ENCODE measurements around the gene FBXL19. TPM values are rescaled to one million over a fixed set of nuclear protein-coding genes. Genes with fewer than 3 reads are reported as not detected.

The FBXL19 gene, protein sequence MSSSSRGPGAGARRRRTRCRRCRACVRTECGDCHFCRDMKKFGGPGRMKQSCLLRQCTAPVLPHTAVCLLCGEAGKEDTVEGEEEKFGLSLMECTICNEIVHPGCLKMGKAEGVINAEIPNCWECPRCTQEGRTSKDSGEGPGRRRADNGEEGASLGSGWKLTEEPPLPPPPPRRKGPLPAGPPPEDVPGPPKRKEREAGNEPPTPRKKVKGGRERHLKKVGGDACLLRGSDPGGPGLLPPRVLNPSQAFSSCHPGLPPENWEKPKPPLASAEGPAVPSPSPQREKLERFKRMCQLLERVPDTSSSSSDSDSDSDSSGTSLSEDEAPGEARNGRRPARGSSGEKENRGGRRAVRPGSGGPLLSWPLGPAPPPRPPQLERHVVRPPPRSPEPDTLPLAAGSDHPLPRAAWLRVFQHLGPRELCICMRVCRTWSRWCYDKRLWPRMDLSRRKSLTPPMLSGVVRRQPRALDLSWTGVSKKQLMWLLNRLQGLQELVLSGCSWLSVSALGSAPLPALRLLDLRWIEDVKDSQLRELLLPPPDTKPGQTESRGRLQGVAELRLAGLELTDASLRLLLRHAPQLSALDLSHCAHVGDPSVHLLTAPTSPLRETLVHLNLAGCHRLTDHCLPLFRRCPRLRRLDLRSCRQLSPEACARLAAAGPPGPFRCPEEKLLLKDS
- 20.6 and 33.5 TPM in 2 replicates for total RNA-seq

GRCh38 chr16:30923554-30924075, at the start of gene FBXL19:
Gene FBXL19 (plus strand): TSS chr16:30923572. CDS start chr16:30925755, 2,183 bp downstream.

DNA sequence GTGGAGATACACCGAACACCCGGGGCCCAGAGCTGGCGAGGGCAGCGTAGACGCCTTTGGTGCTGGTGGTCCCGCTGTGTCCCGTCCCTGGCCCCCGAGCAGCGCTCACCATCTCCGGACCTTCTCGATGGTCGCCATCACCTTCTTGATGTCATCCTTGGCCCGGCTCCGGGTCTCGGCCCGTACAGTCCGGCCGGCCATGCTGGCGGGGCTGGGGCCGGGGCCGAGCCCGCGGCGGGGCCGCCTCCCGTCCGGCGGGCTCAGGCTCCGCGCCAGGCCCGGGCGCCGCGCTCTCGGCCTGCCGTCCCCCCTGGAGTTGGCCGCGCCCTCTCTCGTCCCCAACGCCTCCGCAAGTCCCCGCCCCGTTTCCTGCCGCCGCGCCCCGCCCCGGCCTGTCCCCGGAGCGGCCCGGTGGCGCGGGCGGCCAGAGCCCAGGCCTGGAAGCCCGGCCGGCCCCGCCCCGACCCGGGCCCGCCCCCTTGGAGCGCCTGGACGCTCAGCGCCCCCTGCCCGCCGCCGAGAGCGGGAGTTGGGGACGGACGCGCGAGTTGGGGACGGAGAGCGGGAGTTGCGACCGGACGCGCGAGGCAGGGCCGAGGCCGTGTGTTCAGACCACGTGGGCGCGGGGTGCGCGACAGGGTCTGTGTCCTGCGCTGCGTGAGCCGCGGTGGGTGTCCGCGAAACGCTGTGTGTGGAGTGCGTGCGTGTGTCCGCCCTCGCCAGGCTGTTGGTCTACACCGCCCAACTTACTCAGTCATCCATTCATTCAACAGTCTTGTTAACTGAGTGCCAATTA, 29.4 kb upstream of the FBXL19 start, which contains the start of gene BCL7C:
TSS of gene BCL7C (minus strand) at position 334 of the 796 bp plus-strand sequence. CDS start at position 201, 133 bp downstream.

GRCh38 chr16:30896261-30896888, 27.0 kb upstream of the FBXL19 start, which contains the start of gene CTF1:
Gene CTF1 (plus strand): TSS chr16:30896614. CDS start chr16:30896644, 30 bp downstream.

GRCh38 chr16:30948667-30949649, 25.6 kb downstream of the FBXL19 start, which contains the start of gene ORAI3:
Gene ORAI3 (plus strand): TSS chr16:30949068. CDS start chr16:30949290, 222 bp downstream.

DNA sequence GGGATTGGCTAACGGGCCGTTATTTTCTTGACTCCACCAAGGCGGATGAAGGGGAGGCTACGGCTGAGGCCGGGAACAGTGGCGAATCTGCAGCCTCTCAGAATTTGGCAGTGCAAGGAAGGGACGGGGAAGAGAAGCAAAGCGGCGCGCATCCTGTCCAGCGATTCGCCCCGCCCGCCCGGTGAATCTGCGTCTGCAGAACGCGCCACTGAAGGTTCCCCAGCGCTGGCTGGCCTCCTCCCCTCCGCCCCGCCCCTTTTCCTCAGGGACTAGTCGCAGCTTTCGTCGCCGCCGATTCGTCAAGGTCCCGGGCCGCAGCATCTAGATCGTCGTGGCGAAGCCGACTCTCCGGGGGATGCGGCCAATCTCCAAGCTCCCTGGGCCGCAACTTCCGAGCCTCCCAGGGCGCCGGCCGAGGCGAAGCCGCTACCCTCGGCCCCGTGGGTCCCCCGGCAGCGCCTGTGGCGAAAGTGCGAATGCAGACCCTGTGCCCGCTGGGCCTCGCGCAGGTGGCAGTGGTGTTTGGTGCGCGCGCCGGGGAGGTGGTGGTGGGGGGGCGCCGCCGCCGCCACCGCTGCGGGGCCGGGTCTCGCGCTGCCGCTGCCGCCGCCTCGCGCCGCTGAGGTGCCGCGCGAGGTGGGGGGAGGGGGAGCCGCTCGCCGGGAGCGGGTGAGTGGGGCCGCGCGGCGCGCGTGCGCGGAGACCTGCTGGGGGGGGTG, 34.2 kb downstream of the FBXL19 start, which contains the start of gene SETD1A:
TSS of gene SETD1A (plus strand) at position 299 of the 719 bp plus-strand sequence. CDS start 978 bp downstream, outside the sequence.

GRCh38 chr16:30984669-30985400, 61.5 kb downstream of the FBXL19 start, which contains the start of gene HSD3B7:
Gene HSD3B7 (plus strand): TSS chr16:30985207. CDS start chr16:30985659, 452 bp downstream.

Small RNA genes within 50 kb of the gene (small RNA-seq; reads per million reads assigned to genes)
- gene AC135048.1 (not detected), gene MIR4519 (not detected), gene MIR762 (not detected)

Other genes with a start within 250 kb of the FBXL19 start
- gene SRCAP, start 224.4 kb upstream of the FBXL19 start, total RNA-seq, result 32.3 and 36.0 TPM in 2 replicates
- gene PHKG2, start 175.1 kb upstream of the FBXL19 start, total RNA-seq, result 21.4 and 22.1 TPM in 2 replicates
- gene CFAP119, start 161.5 kb upstream of the FBXL19 start, total RNA-seq, result 1.5 and 1.7 TPM in 2 replicates
- gene RNF40, start 161.2 kb upstream of the FBXL19 start, total RNA-seq, result 85.9 and 91.9 TPM in 2 replicates
- 10.6 and 11.6 TPM in 2 replicates for gene ZNF629, start 136.4 kb upstream of the FBXL19 start, total RNA-seq
- gene BCL7C, start 29.5 kb upstream of the FBXL19 start, total RNA-seq, result 21.2 and 25.9 TPM in 2 replicates
- 0.13 and 0.14 TPM in 2 replicates for gene CTF1, start 27.0 kb upstream of the FBXL19 start, total RNA-seq
- 13.0 and 16.7 TPM in 2 replicates for gene ORAI3, start 25.5 kb downstream of the FBXL19 start, total RNA-seq
- 7.0 and 7.8 TPM in 2 replicates for gene SETD1A, start 34.2 kb downstream of the FBXL19 start, total RNA-seq
- gene HSD3B7, start 61.6 kb downstream of the FBXL19 start, total RNA-seq, result 3.7 and 4.7 TPM in 2 replicates
- gene STX1B, start 87.1 kb downstream of the FBXL19 start, total RNA-seq, result 0.27 and 0.36 TPM in 2 replicates
- gene STX4, start 110.0 kb downstream of the FBXL19 start, total RNA-seq, result 22.2 and 26.3 TPM in 2 replicates
- gene ZNF668, start 150.7 kb downstream of the FBXL19 start, total RNA-seq, result 6.6 and 8.9 TPM in 2 replicates
- 12.2 and 15.3 TPM in 2 replicates for gene ZNF646, start 150.8 kb downstream of the FBXL19 start, total RNA-seq
- gene PRSS53, start 165.4 kb downstream of the FBXL19 start, total RNA-seq, result 1.1 and 1.5 TPM in 2 replicates
- gene VKORC1, start 171.2 kb downstream of the FBXL19 start, total RNA-seq, result 65.3 and 77.1 TPM in 2 replicates
- 42.0 and 51.4 TPM in 2 replicates for gene BCKDK, start 184.8 kb downstream of the FBXL19 start, total RNA-seq
- 24.1 and 31.4 TPM in 2 replicates for gene KAT8, start 194.1 kb downstream of the FBXL19 start, total RNA-seq
- gene PRSS8, start 212.2 kb downstream of the FBXL19 start, total RNA-seq, result not detected in 2 replicates
- 0.13 and 0.14 TPM in 2 replicates for gene PRSS36, start 226.5 kb downstream of the FBXL19 start, total RNA-seq